DOHH2 (cell line): ENCODE results near the gene ASPDH.

Experiments used
- H3F3A ChIP-seq: fragments of 200-600 bp; sonication (generic), shearing (Covaris generic); 2 replicates; pipeline ENCODE4 v1.6.0; 2016; ENCODE audit warnings: antibody characterized with exemption, mild to moderate bottlenecking; ENCODE audit not compliant: control insufficient read depth, insufficient read depth
- H3K27ac ChIP-seq: fragments of 200-600 bp; sonication (generic); 2 replicates; pipeline ENCODE4 v1.5.1; 2014; ENCODE audit warnings: low read depth, mild to moderate bottlenecking, low read length, moderate library complexity
- H3K27me3 ChIP-seq: fragments of 200-600 bp; sonication (generic); 2 replicates; pipeline ENCODE4 v1.6.1; 2014; ENCODE audit warnings: mild to moderate bottlenecking, low read length, mixed read lengths; ENCODE audit not compliant: control insufficient read depth
- H3K36me3 ChIP-seq: fragments of 200-600 bp; sonication (generic); 2 replicates; pipeline ENCODE4 v1.6.1; 2014; ENCODE audit warnings: mild to moderate bottlenecking, low read length, moderate library complexity, mixed read lengths; ENCODE audit not compliant: control insufficient read depth
- H3K4me1 ChIP-seq: fragments of 200-600 bp; sonication (generic); 2 replicates; pipeline ENCODE4 v1.6.1; 2014; ENCODE audit warnings: mild to moderate bottlenecking, low read length, mixed read lengths; ENCODE audit not compliant: control insufficient read depth
- H3K4me2 ChIP-seq: fragments of 200-600 bp; sonication (generic); 2 replicates; pipeline ENCODE4 v1.6.0; 2014; ENCODE audit warnings: mild to moderate bottlenecking, low read length, moderate library complexity
- H3K4me3 ChIP-seq: fragments of 200-600 bp; sonication (generic); 2 replicates; pipeline ENCODE4 v1.5.1; 2014; ENCODE audit warnings: mild to moderate bottlenecking, low read length, mixed read lengths
- H3K79me2 ChIP-seq: fragments of 200-600 bp; sonication (generic); 2 replicates; pipeline ENCODE4 v1.6.1; 2014; ENCODE audit warnings: mild to moderate bottlenecking, low read length, mixed read lengths; ENCODE audit not compliant: control insufficient read depth
- H3K9me2 ChIP-seq: fragments of 200-600 bp; sonication (generic); replicated peaks from 2 replicates; pipeline ENCODE4 v1.6.1; 2014; ENCODE audit warnings: mild to moderate bottlenecking, low read length, mixed read lengths; ENCODE audit not compliant: control insufficient read depth
- H3K9me3 ChIP-seq: fragments of 200-600 bp; sonication (generic); 2 replicates; pipeline ENCODE4 v1.6.1; 2014; ENCODE audit warnings: antibody characterized with exemption, low read length, mixed read lengths; ENCODE audit not compliant: control insufficient read depth, insufficient read depth
- H4K20me1 ChIP-seq: fragments of 200-600 bp; sonication (generic); 2 replicates; pipeline ENCODE4 v1.6.0; 2014; ENCODE audit warnings: low read depth, mild to moderate bottlenecking, antibody characterized with exemption, low read length, moderate library complexity; ENCODE audit not compliant: control insufficient read depth, insufficient read depth
- EZH2phosphoT487 ChIP-seq: fragments of 200-600 bp; sonication (generic); IDR thresholded peaks from 2 replicates; pipeline ENCODE4 v1.6.1; 2017; ENCODE audit warnings: borderline replicate concordance, mild to moderate bottlenecking, antibody characterized with exemption, low read length, moderate library complexity, mixed read lengths
- TF ChIP-seq, protein P1 (sequence below): fragments of 200-600 bp; sonication (generic); IDR thresholded peaks from one replicate; pipeline ENCODE4 v1.5.1; 2014; ENCODE audit warnings: antibody characterized with exemption, mild to moderate bottlenecking, low read depth, low read length; ENCODE audit not compliant: poor library complexity, severe bottlenecking

Gene ASPDH

DNA sequence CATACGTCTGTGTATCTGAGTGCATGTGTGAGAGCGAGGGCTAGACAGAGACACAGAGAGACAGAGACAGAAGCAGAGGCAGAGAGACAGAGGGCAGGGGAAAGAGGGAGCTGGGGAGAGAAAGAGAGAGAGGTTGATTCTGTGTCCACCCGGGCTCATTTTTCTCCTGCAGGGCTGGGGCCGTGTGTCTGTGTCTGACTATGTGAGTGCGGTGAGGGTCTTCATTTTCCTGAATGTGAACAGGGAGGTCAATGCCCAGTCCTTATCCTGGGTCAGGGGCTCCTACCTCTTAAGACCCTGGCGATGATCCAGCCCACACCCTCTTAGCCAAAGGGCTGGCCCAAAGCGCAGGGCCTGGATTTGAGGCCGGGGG, 36.9 kb upstream of the ASPDH start:
- Histone ChIP-seq H3K9me3 (no peaks in the 10 kb centered on the region), H3K9me2 (no peaks in the 10 kb centered on the region), H4K20me1 (no peaks in the 10 kb centered on the region), H3K27me3 (0 out of 2 replicates have a peak, but pooled peaks cover 4% of the 10 kb centered on the region), H3F3A (no peaks in the 10 kb centered on the region), H3K79me2 (no peaks in the 10 kb centered on the region), H3K4me3 (no peak overlapping the region), H3K27ac (no peak overlapping the region), H3K36me3 (no peaks in the 10 kb centered on the region), H3K4me2 (no peak overlapping the region), H3K4me1 (no peaks in the 10 kb centered on the region)
- TF ChIP-seq, protein P1, sequence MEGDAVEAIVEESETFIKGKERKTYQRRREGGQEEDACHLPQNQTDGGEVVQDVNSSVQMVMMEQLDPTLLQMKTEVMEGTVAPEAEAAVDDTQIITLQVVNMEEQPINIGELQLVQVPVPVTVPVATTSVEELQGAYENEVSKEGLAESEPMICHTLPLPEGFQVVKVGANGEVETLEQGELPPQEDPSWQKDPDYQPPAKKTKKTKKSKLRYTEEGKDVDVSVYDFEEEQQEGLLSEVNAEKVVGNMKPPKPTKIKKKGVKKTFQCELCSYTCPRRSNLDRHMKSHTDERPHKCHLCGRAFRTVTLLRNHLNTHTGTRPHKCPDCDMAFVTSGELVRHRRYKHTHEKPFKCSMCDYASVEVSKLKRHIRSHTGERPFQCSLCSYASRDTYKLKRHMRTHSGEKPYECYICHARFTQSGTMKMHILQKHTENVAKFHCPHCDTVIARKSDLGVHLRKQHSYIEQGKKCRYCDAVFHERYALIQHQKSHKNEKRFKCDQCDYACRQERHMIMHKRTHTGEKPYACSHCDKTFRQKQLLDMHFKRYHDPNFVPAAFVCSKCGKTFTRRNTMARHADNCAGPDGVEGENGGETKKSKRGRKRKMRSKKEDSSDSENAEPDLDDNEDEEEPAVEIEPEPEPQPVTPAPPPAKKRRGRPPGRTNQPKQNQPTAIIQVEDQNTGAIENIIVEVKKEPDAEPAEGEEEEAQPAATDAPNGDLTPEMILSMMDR = no peak
- TF ChIP-seq EZH2phosphoT487 = no peak

DNA sequence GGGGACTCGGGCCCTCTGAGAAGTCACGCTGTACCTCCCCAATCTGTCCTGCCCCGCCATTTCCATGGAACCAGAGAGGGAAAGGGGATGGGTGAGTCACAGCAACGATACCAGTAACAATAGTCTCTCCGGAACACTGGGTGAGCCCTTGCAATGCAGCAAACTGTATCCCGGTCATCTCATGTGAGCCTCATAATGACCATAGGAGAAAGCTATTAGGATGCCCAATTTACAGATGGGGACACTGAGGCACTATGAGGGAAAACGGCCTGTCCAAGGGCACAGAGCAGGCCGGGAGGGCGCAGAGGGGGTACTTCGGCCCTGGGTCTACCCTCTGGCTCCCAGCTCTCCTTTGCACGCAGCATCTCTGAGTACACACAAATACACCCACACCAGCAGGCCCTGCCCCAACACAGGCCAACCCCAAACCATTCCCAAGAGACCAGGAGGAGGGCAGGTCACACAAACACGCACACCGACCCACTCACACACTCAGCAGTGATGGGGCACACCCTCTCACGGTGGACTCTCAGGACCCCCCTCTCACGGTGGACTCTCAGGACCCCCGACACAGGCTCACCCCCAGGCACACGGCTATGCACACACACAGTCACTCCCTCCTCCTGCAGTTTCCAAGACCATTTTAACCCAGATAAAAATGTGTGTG, 36.3 kb upstream of the ASPDH start:
- Histone ChIP-seq H3K4me1 (no peaks in the 10 kb centered on the region), H3K79me2 (no peaks in the 10 kb centered on the region), H3K9me3 (no peaks in the 10 kb centered on the region), H4K20me1 (no peaks in the 10 kb centered on the region), H3K4me2 (no peak overlapping the region), H3K27me3 (0 out of 2 replicates have a peak, but pooled peaks cover 1% of the 10 kb centered on the region), H3K9me2 (no peaks in the 10 kb centered on the region), H3K36me3 (no peaks in the 10 kb centered on the region), H3K27ac (no peak overlapping the region), H3K4me3 (no peak overlapping the region), H3F3A (no peaks in the 10 kb centered on the region)
- TF ChIP-seq EZH2phosphoT487 = no peak
- TF ChIP-seq, protein P1 = no peak

DNA sequence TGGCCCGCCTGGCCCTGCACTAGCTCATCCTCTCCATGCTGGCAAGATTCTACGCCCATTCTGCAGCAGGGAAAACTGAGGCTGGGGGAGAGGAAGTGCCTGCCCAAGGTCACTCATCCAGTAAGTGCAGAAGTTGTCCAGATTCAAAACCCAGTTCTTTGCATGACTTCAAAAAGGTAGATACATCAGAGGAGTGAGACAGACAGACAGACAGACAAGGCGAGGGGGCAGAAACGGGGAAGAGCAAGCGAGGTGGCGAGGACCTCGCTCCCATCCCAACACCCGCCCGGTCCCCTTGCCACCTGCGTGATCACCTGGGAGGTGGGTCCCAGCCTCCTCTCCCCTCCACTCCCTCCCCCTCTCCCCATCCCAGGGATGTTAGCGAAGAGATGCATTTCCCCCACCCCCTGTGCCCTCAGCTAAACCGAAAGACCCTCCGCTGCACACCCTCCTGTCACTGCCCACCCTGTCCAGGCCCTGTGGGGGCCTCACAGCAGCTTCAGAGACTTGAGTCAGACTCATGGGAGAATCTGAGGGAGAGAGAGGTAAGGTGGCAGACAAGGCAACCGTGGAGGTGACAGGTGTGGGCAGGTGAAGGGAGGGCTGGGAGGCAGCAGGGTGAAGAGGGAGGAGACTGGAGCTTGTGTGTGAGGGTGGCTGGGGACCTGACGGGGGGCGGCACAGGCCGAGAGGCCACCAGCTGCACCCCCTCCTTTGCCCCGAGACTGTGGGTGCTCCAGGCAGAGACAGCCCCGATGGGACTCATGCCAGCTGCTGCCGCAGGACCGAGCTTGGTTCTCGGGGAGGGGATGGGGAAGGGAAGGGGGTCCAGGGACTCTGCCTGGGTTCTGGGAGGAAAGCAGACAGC, 35.6 kb upstream of the ASPDH start:
- no peaks in the 10 kb centered on the region for H3K4me1 ChIP-seq
- H3K27me3 ChIP-seq = no peaks in the 10 kb centered on the region
- H3K9me2 ChIP-seq = no peaks in the 10 kb centered on the region
- H3K79me2 ChIP-seq = no peaks in the 10 kb centered on the region
- H3K4me2 ChIP-seq = no peak overlapping the region
- no peaks in the 10 kb centered on the region for H4K20me1 ChIP-seq
- no peaks in the 10 kb centered on the region for H3F3A ChIP-seq
- no peak overlapping the region for H3K4me3 ChIP-seq
- no peaks in the 10 kb centered on the region for H3K36me3 ChIP-seq
- no peak overlapping the region for H3K27ac ChIP-seq
- no peaks in the 10 kb centered on the region for H3K9me3 ChIP-seq
- TF ChIP-seq, protein P1 = no peak
